Nephron progenitor cell (in vitro differentiated cells): ENCODE data around the gene MAP2K5.
A peak's percentile ranks its signal among the peaks of the same experiment; 100 is the strongest.

Experiments used
- DNase-seq: peaks from one replicate; pipeline ENCODE4 v3.0.0; 2021
- H3K27ac Mint-ChIP-seq: 2 replicates; pipeline ENCODE4 v1.8.0; 2021; ENCODE audit warnings: mild to moderate bottlenecking, moderate library complexity, mixed read lengths
- H3K27me3 Mint-ChIP-seq: 2 replicates; pipeline ENCODE4 v1.8.0; 2021; ENCODE audit warnings: mild to moderate bottlenecking, low read depth, mixed read lengths; ENCODE audit not compliant: poor library complexity
- H3K36me3 Mint-ChIP-seq: 2 replicates; pipeline ENCODE4 v1.8.0; 2021; ENCODE audit warnings: low read depth, mixed read lengths
- H3K4me1 Mint-ChIP-seq: 2 replicates; pipeline ENCODE4 v1.8.0; 2021; ENCODE audit warnings: mixed read lengths
- H3K4me3 Mint-ChIP-seq: 2 replicates; pipeline ENCODE4 v1.8.0; 2021; ENCODE audit warnings: mild to moderate bottlenecking, moderate library complexity, mixed read lengths
- H3K9me3 Mint-ChIP-seq: 2 replicates; pipeline ENCODE4 v1.8.0; 2021; ENCODE audit warnings: mild to moderate bottlenecking, moderate library complexity, mixed read lengths
- TF ChIP-seq, protein P1 (sequence below): fragments of 200-600 bp; sonication (generic); IDR thresholded peaks from 2 replicates; pipeline ENCODE4 v1.5.0; 2021; ENCODE audit warnings: antibody characterized with exemption

MAP2K5 gene

DNA sequence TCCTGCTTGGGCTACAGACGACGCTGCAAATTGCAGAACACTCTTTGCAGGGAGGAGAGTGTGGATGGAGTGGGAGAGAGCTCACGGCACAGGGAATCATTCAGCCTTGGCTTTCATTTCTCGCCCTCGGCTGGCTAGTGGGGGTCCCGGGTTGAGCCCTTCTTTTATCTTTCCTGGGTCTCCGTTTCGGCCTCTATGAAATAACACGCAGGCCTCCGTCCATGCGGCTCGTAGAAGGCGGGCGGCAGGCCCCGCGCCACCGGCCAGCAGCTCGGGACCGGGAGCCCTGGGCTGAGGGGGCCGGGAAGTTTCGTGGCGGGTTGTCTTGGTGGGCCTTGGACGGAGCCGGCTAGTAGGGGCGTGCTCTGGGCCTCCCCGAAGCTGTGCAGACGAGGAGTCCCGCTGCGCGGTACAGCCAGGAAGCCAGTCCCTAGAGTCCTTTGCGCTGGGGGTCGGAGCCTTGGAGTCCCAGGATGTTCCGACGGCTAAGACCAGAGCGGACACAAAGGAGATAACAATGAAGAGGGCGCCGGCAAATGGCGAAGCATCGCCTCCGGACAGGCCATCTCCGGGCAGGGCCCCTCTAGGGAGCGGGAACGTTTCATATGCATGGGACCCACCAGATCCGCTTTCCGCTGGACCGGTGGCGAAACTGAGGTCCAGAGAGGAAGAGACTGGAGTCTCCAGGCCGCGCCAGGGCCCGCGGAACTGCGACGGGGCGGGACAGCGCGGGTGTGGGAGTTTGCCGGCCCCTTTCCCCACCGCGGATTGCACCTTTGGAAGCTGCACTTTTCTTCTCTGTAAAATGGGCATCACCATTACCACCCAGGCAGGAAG is 293.0 kb downstream of the MAP2K5 start:
- Mint-ChIP-seq H3K36me3 (no peaks in the 10 kb centered on the region), H3K4me3 (peak overlapping the region; percentile 75), H3K27me3 (peaks cover 96% of the 10 kb centered on the region), H3K9me3 (peaks cover 3% of the 10 kb centered on the region), H3K27ac (no peak overlapping the region), H3K4me1 (peaks cover 64% of the 10 kb centered on the region)
- TF ChIP-seq, protein P1, sequence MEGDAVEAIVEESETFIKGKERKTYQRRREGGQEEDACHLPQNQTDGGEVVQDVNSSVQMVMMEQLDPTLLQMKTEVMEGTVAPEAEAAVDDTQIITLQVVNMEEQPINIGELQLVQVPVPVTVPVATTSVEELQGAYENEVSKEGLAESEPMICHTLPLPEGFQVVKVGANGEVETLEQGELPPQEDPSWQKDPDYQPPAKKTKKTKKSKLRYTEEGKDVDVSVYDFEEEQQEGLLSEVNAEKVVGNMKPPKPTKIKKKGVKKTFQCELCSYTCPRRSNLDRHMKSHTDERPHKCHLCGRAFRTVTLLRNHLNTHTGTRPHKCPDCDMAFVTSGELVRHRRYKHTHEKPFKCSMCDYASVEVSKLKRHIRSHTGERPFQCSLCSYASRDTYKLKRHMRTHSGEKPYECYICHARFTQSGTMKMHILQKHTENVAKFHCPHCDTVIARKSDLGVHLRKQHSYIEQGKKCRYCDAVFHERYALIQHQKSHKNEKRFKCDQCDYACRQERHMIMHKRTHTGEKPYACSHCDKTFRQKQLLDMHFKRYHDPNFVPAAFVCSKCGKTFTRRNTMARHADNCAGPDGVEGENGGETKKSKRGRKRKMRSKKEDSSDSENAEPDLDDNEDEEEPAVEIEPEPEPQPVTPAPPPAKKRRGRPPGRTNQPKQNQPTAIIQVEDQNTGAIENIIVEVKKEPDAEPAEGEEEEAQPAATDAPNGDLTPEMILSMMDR, result no peak
- no peak for DNase-seq

- Mint-ChIP-seq H3K4me3 (peak overlapping the region; percentile 75), H3K36me3 (no peaks in the 10 kb centered on the region), H3K27ac (no peak overlapping the region), H3K9me3 (peaks cover 3% of the 10 kb centered on the region), H3K27me3 (peaks cover 90% of the 10 kb centered on the region), H3K4me1 (peaks cover 64% of the 10 kb centered on the region)
- DNase-seq, result no peak
- TF ChIP-seq, protein P1, result no peak
These were observed 293.6 kb downstream of the MAP2K5 start for GRCh38 chr15:67836134-67836455.

GRCh38 chr15:67836477-67836876 is 294.0 kb downstream of the MAP2K5 start:
- H3K27ac Mint-ChIP-seq, result no peak overlapping the region

DNA sequence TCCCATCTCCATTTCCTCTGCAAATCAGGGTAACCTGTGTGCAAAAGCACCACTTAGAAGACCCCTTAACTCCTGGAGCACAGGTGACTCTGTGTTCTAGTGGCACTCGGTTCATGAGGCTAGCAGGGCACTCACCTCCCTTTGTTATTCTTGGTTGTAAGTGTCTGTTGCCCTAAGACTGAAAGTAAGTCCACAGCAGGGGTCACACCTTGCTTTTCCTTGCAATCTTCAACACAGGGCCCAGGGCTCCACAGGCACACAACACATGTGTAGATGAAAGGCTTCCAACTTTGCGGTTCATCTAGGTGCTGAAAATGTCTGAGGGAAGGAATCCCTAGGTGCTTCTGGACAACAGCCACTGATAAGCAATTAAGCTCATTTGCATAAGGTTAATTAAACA is 294.5 kb downstream of the MAP2K5 start:
- Mint-ChIP-seq H3K36me3 (no peaks in the 10 kb centered on the region), H3K4me3 (no peak overlapping the region), H3K9me3 (peaks cover 3% of the 10 kb centered on the region), H3K27me3 (peaks cover 82% of the 10 kb centered on the region), H3K27ac (no peak overlapping the region), H3K4me1 (peaks cover 64% of the 10 kb centered on the region)
- DNase-seq, result no peak
- TF ChIP-seq, protein P1, result no peak

More at GRCh38 chr15:67836477-67836876, 294.0 kb downstream of the MAP2K5 start:
- peaks cover 64% of the 10 kb centered on the region for H3K4me1 Mint-ChIP-seq
- H3K36me3 Mint-ChIP-seq, result no peaks in the 10 kb centered on the region
- peaks cover 3% of the 10 kb centered on the region for H3K9me3 Mint-ChIP-seq
- no peak for DNase-seq
- peak overlapping the region; percentile 75 for H3K4me3 Mint-ChIP-seq
- TF ChIP-seq, protein P1, result peak; percentile 91
- peaks cover 86% of the 10 kb centered on the region for H3K27me3 Mint-ChIP-seq

GRCh38 chr15:67838789-67839332 is 296.4 kb downstream of the MAP2K5 start:
- peak; percentile 71 for DNase-seq
- Mint-ChIP-seq H3K36me3 (no peaks in the 10 kb centered on the region), H3K27me3 (peaks cover 62% of the 10 kb centered on the region), H3K27ac (no peak overlapping the region), H3K4me3 (peak overlapping the region; percentile 93), H3K4me1 (peaks cover 64% of the 10 kb centered on the region), H3K9me3 (peaks cover 3% of the 10 kb centered on the region)
- TF ChIP-seq, protein P1, result no peak
